Measurements from ENCODE around the gene RBM47.
A peak's percentile ranks its signal among the peaks of the same experiment; 100 is the strongest.
"Not testable (repeated sequence)": the region's sequence is repeated elsewhere in the genome, so short reads cannot be mapped to it uniquely, and the experiment has no call there.

The RBM47 gene

GRCh38 chr4:40629401-40630334, at the start of gene RBM47:
TSS of gene RBM47 (minus strand) at chr4:40629864. CDS start at chr4:40438893, 190,971 bp downstream.
- peak; percentile 78 for DNase-seq

GRCh38 chr4:40678421-40678820, 48.8 kb upstream of the RBM47 start:
- no peak for DNase-seq

- no peak for DNase-seq
Observed at GRCh38 chr4:40675166-40675565, 45.5 kb upstream of the RBM47 start.

GRCh38 chr4:40672528-40673522, 43.2 kb upstream of the RBM47 start:
- DNase-seq = peak; percentile 61

DNA sequence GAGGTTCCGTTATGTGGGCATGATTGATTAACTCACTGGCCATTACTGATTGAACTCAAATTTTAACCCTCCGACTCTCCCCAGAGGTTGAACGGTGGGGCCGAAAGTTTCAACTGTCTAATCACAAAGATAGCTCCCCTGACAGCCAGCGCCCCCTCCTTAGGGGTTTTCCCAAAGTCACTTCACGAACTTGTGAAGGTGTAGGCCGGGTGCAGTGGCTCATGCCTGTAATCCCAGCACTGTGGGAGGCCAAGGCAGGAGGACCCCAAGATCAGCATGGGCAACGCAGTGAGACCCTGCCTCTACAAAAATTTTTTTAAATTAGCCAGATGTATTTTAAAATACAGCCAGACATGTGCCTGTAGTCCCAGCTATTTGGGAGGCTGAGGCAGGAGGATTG, 39.8 kb upstream of the RBM47 start:
- no peak for DNase-seq

- no peak for DNase-seq
Observed at GRCh38 chr4:40665842-40666241, 36.2 kb upstream of the RBM47 start.

DNA sequence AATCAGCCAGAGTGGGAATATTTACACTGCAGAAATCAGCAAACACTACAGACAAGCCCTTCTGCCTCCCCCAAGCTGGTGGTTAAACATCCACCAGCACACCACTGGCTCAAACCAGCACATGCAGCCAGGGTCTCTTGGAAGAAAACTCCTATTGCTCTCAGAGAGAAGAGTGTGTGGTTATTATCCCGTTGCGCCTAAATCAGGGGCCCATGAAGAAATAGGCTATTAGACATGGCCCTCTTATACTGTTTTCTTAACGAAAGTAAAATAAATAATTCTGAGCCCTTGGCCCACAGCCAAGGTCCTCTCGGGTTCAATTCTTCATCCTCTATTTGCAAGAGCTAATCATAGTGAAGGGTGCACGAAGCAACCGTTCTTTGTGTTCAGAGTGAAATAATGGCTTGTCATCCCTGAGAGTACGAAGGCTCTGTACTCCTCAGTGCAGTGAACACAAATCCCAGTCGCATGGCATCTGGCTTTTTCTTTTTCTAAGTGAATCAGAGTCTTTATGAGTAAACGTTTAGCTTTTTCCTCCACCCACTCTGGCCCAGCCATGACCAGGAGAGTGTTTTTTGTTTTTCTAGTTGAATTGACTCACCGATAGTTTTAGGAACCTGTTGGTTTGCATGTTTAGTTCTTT, 33.4 kb upstream of the RBM47 start:
- DNase-seq = peak; percentile 48

- no peak for DNase-seq
Observed at GRCh38 chr4:40661803-40662202, 32.1 kb upstream of the RBM47 start.

GRCh38 chr4:40656201-40656863, 26.7 kb upstream of the RBM47 start:
- no peak for DNase-seq

- DNase-seq = no peak
Observed at GRCh38 chr4:40651280-40651679, 21.6 kb upstream of the RBM47 start.

DNA sequence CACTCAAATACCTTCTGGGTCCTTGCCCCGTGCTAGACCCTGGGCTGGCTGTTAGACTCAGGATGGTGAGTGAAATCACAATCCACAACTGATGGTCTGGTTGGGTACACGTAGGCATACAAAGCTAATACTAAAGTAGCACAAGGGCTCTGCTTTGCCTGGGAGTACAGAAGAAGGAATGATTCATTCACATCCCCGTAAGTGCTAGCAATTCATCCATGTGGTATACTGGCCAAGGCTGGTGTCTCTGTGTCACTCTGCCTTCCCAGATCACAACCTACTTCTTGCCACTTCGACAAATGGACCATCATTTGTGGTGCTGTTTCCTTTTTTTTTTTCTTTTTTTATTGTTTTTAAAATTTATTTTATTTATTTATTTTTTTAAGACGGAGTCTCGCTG, 19.7 kb upstream of the RBM47 start:
- DNase-seq = no peak

- DNase-seq = no peak
Observed at GRCh38 chr4:40648742-40649281, 19.1 kb upstream of the RBM47 start.

- no peak for DNase-seq
Observed at GRCh38 chr4:40648131-40648530, 18.5 kb upstream of the RBM47 start.

GRCh38 chr4:40645586-40645985, 15.9 kb upstream of the RBM47 start:
- DNase-seq = no peak

- DNase-seq = no peak
Observed at GRCh38 chr4:40632080-40632479, 2.4 kb upstream of the RBM47 start.

DNA sequence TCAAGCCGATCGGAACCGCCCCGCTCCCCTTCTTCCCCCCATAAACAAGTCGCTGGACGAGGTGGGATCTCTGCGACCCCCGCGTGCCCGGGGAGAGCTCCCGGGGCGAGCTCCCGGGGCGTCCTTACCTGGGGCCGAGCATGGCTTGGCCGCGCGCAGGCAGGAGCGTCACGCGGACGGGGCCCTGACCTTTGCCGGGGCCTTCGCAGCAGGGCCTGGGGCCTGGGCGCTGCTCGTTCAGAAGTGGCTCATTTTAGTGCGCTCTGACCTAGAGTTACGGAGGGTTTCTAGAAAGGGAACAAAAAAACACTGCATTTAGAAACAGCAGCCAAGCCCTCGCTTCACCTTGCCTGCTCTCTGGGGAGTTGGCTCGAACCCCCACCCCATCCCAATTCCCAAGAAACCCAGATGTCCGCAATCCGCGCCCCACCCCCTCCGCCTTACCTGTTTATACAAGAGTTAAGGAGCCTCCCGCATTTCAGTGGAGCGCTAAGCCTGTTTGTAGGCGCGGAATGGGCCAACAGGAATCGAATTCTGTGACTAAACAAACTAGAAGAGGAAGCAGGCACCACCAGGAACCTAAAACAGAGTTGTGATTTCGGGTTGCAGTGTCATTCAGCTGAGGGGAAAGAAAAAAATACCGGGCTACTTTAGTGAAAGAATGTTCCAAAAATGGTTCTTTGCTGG, 814 bp upstream of the RBM47 start:
- peak; percentile 55 for DNase-seq

- no peak for DNase-seq
Observed at GRCh38 chr4:40628888-40629287, 776 bp downstream of the RBM47 start.

GRCh38 chr4:40628407-40628806, 1.3 kb downstream of the RBM47 start:
- DNase-seq = not testable (repeated sequence)

- no peak for DNase-seq
Observed at GRCh38 chr4:40627540-40627939, 2.1 kb downstream of the RBM47 start.

- no peak for DNase-seq
Observed at GRCh38 chr4:40626183-40626990, 3.3 kb downstream of the RBM47 start.

GRCh38 chr4:40623707-40624106, 6.0 kb downstream of the RBM47 start:
- DNase-seq = no peak

Data from eye (tissue), 1 donor.